HG03521 (cell line): ENCODE results near the gene CECR2.
"Not testable (repeated sequence)": the region's sequence is repeated elsewhere in the genome, so short reads cannot be mapped to it uniquely, and the experiment has no call there.

Experiments used
- ATAC-seq: cut with Tn5 transposase; IDR thresholded peaks from one replicate; pipeline ENCODE4 v1.9.1; 2021; ENCODE audit warnings: mild to moderate bottlenecking, moderate library complexity; ENCODE audit not compliant: unreplicated experiment

The CECR2 gene

GRCh38 chr22:17493419-17493981 lies 124.2 kb downstream of the CECR2 start:
- ATAC-seq, result no peak

DNA sequence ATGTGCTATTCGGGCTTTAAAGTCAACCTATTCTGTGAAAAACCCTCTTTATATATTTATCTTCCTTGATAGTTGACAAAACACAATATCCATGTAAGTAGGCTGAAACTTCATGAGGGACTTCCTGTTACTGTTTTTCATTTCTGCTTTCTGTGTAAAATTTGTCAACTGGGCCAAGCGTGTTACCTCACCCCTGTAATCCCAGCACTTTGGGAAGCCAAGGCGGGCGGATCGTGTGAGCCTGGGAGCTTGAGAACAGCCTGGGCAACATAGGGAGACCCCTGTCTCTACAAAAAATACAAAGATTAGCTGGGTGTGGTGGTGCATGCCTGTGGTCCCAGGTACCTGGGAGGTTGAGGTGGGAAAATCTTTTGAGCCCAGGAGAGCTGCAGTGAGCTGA lies 127.6 kb downstream of the CECR2 start:
- no peak for ATAC-seq

DNA sequence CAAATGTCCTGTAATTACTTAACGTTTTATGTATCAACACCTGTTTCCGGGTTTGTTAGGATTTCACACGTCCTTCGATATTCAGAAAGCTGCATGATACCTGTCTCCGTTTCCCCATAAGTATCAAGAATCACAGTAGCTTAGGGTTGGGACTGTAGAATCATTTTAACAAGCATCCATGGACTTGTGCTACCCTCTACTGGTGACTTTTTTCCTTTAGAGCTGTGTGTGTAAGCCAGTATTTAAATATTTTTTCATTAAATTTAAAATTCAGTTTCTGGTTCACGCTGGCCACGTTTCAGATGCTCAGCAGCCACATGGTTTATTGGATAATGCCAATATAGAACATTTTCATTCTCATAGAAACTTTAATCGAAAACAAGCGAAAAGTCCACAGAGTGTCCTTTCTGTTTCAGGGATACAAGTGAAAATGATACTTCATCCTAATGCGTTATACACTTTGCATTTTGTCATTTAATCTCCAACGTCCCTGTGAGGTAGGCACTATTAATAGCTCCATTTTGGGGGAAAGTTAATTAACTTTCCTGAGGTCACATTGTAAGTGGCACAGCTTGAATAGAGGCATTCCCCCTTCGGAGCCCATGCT lies 132.5 kb downstream of the CECR2 start:
- ATAC-seq, result no peak

- no peak for ATAC-seq
These were observed 138.8 kb downstream of the CECR2 start for GRCh38 chr22:17508110-17508509.

DNA sequence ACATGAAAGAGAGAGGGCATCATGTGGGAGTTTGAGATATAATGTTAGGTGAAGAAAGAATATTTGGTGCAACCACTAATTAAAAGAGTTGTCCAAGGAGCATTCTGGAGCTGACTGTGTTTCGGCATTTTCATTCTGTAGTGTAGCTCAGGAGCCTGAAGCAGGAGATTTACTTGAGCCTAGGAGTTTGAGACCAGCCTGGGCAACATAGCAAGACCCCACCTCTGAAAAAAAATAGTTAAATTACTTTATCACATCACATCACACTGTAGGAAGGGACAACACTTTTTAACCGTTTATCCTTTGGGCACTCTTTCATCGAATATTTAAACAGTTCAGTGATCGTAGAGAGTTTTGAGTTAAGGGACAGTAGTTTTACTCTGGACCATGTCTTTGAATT lies 143.7 kb downstream of the CECR2 start:
- no peak for ATAC-seq

DNA sequence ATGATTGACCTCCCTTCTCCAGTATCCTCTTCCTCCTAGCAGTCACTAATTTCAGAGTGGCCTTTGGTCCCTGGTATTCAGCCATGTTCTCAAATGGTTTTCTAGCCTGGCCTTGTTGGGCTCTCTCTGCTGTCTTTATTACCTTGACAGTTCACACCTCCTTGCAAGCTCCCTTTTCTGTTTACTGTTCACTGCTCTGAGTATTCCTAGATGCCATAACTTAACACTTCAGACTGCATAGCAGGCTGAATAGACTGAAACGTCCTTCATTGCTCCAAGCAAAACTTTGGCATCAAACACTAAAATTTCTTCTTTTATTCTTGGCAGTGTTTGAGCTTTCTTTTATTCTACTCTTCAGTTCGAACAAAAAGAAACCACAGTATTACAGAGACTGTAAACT lies 144.4 kb downstream of the CECR2 start:
- no peak for ATAC-seq

DNA sequence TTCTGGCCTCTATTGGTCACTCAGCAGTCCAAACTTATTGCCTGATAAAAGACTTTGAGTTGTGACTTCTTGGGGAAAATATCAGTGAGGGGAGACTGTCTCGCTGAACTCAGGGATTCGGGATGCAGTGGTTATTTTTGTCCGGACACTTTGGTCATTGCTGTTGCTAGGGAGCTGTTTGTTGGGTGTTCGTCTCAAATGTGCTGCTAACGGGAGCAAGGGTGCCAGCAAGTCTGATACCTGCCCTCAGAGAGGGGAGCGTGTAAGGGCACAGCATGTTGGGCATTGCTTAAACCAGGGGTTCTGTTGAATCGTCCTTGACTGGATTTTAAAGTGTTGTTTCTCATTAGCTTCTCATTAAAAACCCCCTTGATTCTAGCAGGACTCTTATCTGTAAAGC lies 144.8 kb downstream of the CECR2 start:
- ATAC-seq, result no peak

DNA sequence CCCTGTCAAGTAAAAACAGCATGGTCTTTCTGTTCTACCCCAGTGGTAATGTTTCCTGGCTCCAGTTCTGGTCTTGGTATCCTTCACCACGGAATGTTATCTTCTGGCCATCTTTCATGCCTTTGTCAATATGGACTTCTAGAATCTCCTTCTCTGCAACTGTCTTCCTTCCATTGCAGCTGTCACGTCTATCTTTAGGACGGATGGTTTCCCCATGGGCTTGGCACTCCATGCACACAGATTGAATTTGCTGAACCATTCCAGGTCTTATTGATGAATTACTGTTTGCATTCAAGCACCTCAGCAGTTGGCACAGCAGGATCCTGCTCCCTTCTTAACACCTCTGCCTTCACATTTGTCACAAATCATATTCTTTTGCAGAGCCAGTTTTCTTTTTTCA lies 149.1 kb downstream of the CECR2 start:
- ATAC-seq, result no peak

- ATAC-seq, result not testable (repeated sequence)
These were observed 152.7 kb downstream of the CECR2 start for GRCh38 chr22:17521971-17522370.

DNA sequence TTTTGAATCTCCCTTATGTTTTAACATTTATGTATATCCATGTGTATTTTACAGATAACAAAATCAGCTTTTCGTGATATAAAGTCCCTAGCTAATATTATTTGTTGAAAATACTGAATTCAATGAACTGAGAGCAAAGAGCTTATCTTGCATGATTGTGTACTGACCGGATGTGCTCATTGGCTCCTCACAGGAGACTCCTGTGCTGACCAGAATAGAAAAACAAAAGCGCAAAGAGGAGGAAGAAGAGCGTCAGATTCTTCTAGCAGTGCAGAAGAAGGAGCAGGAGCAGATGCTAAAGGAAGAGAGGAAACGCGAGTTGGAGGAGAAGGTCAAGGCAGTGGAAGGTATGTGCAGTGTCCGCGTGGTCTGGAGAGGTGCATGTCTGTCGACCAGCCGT lies 154.7 kb downstream of the CECR2 start:
- no peak for ATAC-seq

DNA sequence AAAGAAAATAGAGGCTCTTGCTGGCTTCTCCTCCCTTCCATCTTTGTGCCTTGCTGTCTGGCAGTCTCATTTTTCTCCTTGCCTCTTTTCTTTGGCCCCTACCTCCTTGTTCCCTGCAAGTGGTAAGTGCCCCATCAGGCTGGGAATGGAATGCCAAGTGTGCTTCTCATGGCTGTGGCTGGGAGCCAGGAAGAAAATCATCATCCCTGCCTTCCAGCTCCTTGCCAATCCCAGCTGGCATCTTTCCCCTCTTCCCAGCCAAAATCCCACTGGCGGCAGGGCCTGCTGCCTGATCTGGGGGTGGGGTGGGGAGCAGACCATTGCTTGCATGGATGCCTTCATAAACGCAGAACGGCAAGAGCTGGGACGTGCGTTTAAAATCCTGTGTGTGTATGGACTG lies 167.0 kb downstream of the CECR2 start:
- ATAC-seq, result no peak

- no peak for ATAC-seq
These were observed 167.9 kb downstream of the CECR2 start for GRCh38 chr22:17537155-17537554.

- no peak for ATAC-seq
These were observed 171.2 kb downstream of the CECR2 start for GRCh38 chr22:17540481-17540880.

DNA sequence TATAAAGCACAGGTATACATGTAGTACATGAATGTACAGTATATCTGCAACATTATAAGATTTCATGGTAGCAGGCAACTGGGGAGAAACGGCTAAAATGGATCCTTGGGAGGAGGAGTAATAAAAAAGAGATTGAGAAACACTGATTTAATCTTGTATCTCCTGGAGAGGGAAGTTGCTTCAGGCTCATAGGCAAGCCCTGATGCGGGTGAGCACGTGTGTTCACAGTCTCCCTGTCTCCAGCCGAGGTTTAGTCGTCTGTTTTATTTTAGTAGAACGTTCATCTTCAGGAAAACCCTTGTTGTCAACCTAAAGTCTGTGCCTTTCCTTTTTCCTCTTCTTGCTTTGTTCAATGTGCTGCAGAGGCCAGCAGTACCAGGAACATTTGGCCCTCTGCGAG lies 172.2 kb downstream of the CECR2 start:
- no peak for ATAC-seq

- ATAC-seq, result no peak
These were observed 173.2 kb downstream of the CECR2 start for GRCh38 chr22:17542452-17542851.

DNA sequence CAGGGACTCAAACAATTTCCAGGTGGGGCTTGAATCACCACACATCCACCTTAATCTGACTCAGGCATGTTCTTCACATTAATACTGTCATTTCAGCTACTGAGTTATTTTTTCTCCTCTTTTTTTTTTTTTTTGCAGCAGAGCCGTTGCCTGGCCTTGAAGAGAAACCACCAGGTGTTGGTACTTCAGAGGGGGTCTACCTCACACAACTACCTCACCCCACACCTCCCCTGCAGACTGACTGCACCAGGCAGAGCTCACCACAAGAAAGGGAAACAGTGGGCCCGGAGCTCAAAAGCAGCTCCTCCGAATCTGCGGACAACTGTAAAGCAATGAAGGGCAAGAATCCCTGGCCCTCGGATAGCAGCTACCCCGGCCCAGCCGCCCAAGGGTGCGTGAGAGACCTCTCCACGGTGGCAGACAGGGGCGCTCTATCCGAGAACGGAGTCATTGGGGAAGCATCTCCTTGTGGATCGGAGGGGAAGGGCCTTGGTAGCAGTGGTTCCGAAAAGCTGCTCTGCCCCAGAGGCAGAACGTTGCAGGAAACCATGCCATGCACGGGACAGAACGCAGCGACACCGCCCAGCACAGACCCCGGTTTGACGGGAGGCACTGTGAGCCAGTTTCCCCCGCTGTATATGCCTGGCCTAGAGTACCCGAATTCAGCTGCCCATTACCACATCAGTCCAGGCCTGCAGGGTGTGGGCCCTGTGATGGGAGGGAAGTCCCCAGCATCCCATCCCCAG lies 178.9 kb downstream of the CECR2 start:
- ATAC-seq, result no peak

DNA sequence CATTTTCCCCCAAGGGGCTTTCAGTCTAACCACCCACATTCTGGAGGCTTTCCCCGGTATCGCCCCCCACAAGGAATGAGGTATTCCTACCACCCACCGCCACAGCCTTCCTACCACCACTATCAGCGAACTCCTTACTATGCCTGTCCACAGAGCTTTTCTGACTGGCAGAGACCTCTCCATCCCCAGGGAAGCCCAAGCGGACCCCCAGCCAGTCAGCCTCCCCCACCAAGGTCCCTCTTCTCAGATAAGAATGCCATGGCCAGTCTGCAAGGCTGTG lies 179.4 kb downstream of the CECR2 start:
- no peak for ATAC-seq

GRCh38 chr22:17549183-17549582 lies 179.9 kb downstream of the CECR2 start:
- ATAC-seq, result no peak

DNA sequence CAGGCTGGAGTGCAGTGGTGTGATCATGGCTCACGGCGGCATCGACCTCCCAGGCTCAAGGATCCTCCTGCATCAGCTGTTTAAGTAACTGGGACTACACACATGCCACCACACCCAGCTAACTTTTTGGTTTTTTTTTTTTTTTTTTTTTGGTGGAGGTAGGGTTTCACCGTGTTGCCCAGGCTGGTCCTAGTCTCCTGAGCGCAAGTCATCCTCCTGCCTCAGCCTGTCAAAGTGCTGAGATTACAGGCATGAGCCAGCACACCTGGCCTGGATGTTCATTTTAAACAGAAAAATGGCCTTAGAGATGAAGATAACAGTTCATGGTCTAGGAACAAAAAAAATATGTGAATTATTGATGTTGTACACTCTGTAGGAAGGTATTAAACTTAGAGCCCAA lies 180.4 kb downstream of the CECR2 start:
- no peak for ATAC-seq

DNA sequence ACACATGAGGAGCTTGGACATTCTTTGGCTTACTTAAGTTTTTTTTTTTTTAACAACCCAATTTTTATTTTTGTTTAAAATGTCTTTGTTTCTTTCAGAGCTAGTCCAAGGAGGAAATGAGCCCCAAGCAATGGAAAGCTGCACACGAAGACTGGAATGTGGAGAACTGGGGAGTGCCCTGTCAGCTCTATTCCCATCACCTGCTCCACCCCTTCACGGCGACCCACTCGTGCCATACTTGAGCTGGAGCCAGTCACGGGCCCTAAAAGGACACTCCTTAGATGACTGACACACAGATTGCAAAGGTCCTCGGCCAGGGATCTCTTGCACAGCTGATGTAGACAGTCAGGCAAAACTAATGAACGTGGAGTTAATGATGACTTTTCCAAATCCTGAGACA lies 183.5 kb downstream of the CECR2 start:
- no peak for ATAC-seq

GRCh38 chr22:17554814-17555213 lies 185.6 kb downstream of the CECR2 start:
- ATAC-seq, result no peak

GRCh38 chr22:17559188-17559587 lies 189.9 kb downstream of the CECR2 start:
- ATAC-seq, result no peak
